ENCODE data around the gene BICDL2.

GRCh38 chr16:3009568-3010390, 27.0 kb downstream of the BICDL2 start:
- no peak for TF ChIP-seq EP300 (IDR thresholded peaks at IDR 0.05; ENCODE audit: borderline replicate concordance in 1 of 2, low read depth in 1 of 2, low read length in 1 of 2)
- TF ChIP-seq CTCF (IDR thresholded peaks at IDR 0.05): no peak
- TF ChIP-seq MAX (IDR thresholded peaks at IDR 0.05; ENCODE audit: low read depth): no peak
- no peak for TF ChIP-seq ZBTB33 (IDR thresholded peaks at IDR 0.05; ENCODE audit: borderline replicate concordance, low read depth)
- TF ChIP-seq EZH2phosphoT487 (IDR thresholded peaks at IDR 0.05; ENCODE audit: borderline replicate concordance, low read depth): no peak
- TF ChIP-seq POLR2AphosphoS5 (IDR thresholded peaks at IDR 0.05; ENCODE audit: low read depth, low read length): no peak
- TF ChIP-seq GABPA (IDR thresholded peaks at IDR 0.05; ENCODE audit: low read depth): no peak
- TF ChIP-seq RAD21 (IDR thresholded peaks at IDR 0.05; ENCODE audit: low read length): no peak
- TF ChIP-seq FOXM1 (IDR thresholded peaks at IDR 0.05; ENCODE audit: low read depth): no peak
- TF ChIP-seq CHD2 (IDR thresholded peaks at IDR 0.05; ENCODE audit: low read length, partially characterized antibody): no peak
- TF ChIP-seq NRF1 (IDR thresholded peaks at IDR 0.05; ENCODE audit: low read depth, low read length): no peak
- no peak for TF ChIP-seq MXI1 (IDR thresholded peaks at IDR 0.05; ENCODE audit: low read depth, low read length)
- TF ChIP-seq REST (IDR thresholded peaks at IDR 0.05; ENCODE audit: low read depth, low read length): no peak

Measured in SK-N-SH (cell line).